ENCODE results near the gene BMP3. TPM values are rescaled to one million over a fixed set of nuclear protein-coding genes. Genes with fewer than 3 reads are reported as not detected.
"Not testable (repeated sequence)": the region's sequence is repeated elsewhere in the genome, so short reads cannot be mapped to it uniquely, and the experiment has no call there.

Gene BMP3
- total and polyA plus RNA-seq, 5 donors from 2014 or later = not detected

DNA sequence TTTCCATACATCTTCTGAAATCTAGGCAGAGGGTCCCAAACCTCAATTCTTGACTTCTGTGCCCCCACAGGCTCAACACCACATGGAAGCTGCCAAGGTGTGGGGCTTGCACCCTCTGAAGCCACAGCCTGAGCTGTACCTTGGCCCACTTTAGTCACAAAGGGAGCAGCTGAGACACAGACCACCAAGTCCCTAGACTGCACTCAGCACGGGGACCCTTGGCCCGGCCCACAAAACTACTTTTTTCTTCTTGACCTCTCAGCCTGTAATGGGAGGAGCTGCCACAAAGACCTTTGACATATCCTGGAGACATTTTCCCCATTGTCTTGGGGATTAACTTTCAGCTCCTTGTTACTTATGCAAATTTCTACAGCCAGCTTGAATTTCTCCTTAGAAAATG lies 13.9 kb upstream of the BMP3 start:
- not testable (repeated sequence) for H3K36me3 Mint-ChIP-seq; H3K27ac ChIP-seq (ENCODE audit: insufficient read depth, low read length, poor library complexity, severe bottlenecking); H3K4me3 ChIP-seq (ENCODE audit: low read depth, low read length); H3K27me3 ChIP-seq (ENCODE audit: control insufficient read depth, insufficient read depth, low read length); H3K27ac Mint-ChIP-seq; H3K4me1 Mint-ChIP-seq; H3K4me1 ChIP-seq (ENCODE audit: control insufficient read depth, insufficient read depth, low read length, poor library complexity, severe bottlenecking); DNase-seq; H3K27me3 Mint-ChIP-seq; H3K9me3 Mint-ChIP-seq; H3K9me3 ChIP-seq (ENCODE audit: control insufficient read depth in 2 of 2, low read length in 2 of 2); H3K36me3 ChIP-seq (ENCODE audit: control insufficient read depth, insufficient read depth, low read length); H3K4me3 Mint-ChIP-seq; ATAC-seq (ENCODE audit: low read depth in 2 of 2)

GRCh38 chr4:81019006-81019405 lies 11.5 kb upstream of the BMP3 start:
- H3K36me3 ChIP-seq (ENCODE audit: control insufficient read depth, insufficient read depth, low read length) = no peaks in the 10 kb centered on the region
- no peak overlapping the region for H3K27ac Mint-ChIP-seq
- H3K27ac ChIP-seq (ENCODE audit: insufficient read depth, low read length, poor library complexity, severe bottlenecking) = no peak overlapping the region
- no peak overlapping the region for H3K4me3 Mint-ChIP-seq
- peaks cover 5% of the 10 kb centered on the region for H3K27me3 ChIP-seq (ENCODE audit: control insufficient read depth, insufficient read depth, low read length)
- no peaks in the 10 kb centered on the region for H3K9me3 ChIP-seq (ENCODE audit: control insufficient read depth in 2 of 2, low read length in 2 of 2)
- ATAC-seq (ENCODE audit: low read depth in 2 of 2) = no peak
- H3K9me3 Mint-ChIP-seq = no peaks in the 10 kb centered on the region
- no peak overlapping the region for H3K4me3 ChIP-seq (ENCODE audit: low read depth, low read length)
- DNase-seq = no peak
- no peaks in the 10 kb centered on the region for H3K4me1 Mint-ChIP-seq
- H3K27me3 Mint-ChIP-seq = peaks cover 9% of the 10 kb centered on the region
- H3K36me3 Mint-ChIP-seq = no peaks in the 10 kb centered on the region
- H3K4me1 ChIP-seq (ENCODE audit: control insufficient read depth, insufficient read depth, low read length, poor library complexity, severe bottlenecking) = no peaks in the 10 kb centered on the region

DNA sequence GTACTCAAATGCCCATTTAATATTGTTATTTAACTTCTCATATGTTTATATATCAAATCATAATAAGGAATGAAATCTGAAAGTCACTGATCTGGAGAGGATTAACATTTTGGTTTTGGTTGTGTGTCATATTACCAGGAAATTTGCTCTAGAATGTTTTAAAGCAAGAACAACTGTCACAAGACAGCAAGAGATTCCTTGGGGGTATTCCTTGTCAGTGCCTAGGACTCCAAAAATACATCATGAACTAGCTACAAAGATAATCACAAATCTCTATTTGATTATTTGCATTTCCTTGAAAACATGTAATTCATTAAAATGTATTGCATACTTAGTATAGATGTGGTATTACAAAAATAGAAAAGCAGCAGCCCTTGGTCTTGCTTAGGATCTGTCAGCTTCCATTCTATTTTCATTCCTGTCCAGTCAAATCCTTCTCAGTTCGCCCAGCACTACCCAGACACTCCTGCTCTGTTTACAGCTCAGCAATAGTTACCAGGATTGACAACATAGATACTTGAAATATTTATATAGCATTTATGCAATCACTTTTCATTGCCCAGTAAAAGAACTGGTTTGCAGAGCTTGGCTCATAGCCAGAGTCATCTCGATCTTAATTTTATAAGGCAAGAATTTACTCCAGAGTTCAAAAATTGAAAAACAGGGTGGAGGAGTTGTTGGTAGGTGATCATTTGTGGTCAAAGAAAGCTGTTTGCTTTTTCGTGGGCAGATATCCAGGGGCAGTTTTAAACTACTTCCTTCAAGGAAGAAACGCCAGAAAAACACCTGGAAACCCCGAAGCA lies 9.2 kb upstream of the BMP3 start:
- H3K36me3 ChIP-seq (ENCODE audit: control insufficient read depth, insufficient read depth, low read length) = no peaks in the 10 kb centered on the region
- Mint-ChIP-seq H3K27ac (no peak overlapping the region), H3K27me3 (peaks cover 24% of the 10 kb centered on the region), H3K36me3 (no peaks in the 10 kb centered on the region), H3K9me3 (no peaks in the 10 kb centered on the region), H3K4me3 (no peak overlapping the region), H3K4me1 (no peaks in the 10 kb centered on the region)
- no peaks in the 10 kb centered on the region for H3K9me3 ChIP-seq (ENCODE audit: control insufficient read depth in 2 of 2, low read length in 2 of 2)
- H3K27ac ChIP-seq (ENCODE audit: insufficient read depth, low read length, poor library complexity, severe bottlenecking) = no peak overlapping the region
- no peak overlapping the region for H3K4me3 ChIP-seq (ENCODE audit: low read depth, low read length)
- ATAC-seq (ENCODE audit: low read depth in 2 of 2) = no peak
- H3K27me3 ChIP-seq (ENCODE audit: control insufficient read depth, insufficient read depth, low read length) = peaks cover 3% of the 10 kb centered on the region
- DNase-seq = no peak
- no peaks in the 10 kb centered on the region for H3K4me1 ChIP-seq (ENCODE audit: control insufficient read depth, insufficient read depth, low read length, poor library complexity, severe bottlenecking)

DNA sequence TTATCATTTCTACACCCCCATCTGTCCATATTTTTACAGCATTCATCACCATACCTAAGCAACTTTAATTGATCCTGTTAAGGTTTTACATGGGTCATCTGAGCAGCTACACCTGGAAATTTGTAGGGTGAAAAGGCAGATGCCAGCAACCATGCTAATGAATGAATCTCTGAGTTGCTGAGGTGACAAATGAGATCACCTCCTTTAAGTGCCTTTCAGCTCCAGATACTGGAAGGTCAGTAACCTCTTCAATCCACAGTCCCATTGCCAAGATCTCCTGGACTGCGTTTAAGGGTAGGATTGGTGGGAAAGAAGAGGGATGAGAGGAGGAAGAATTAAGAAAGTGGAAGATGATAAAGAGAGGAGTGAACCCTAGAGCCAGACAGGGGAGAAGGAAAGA lies 8.5 kb upstream of the BMP3 start:
- ATAC-seq (ENCODE audit: low read depth in 2 of 2) (no peak), DNase-seq (no peak)
- no peaks in the 10 kb centered on the region for H3K36me3 Mint-ChIP-seq
- no peaks in the 10 kb centered on the region for H3K4me1 Mint-ChIP-seq
- no peaks in the 10 kb centered on the region for H3K9me3 Mint-ChIP-seq
- peaks cover 27% of the 10 kb centered on the region for H3K27me3 Mint-ChIP-seq
- no peaks in the 10 kb centered on the region for H3K4me1 ChIP-seq (ENCODE audit: control insufficient read depth, insufficient read depth, low read length, poor library complexity, severe bottlenecking)
- H3K4me3 Mint-ChIP-seq = no peak overlapping the region
- H3K27ac ChIP-seq (ENCODE audit: insufficient read depth, low read length, poor library complexity, severe bottlenecking) = no peak overlapping the region
- H3K27me3 ChIP-seq (ENCODE audit: control insufficient read depth, insufficient read depth, low read length) = peaks cover 3% of the 10 kb centered on the region
- no peaks in the 10 kb centered on the region for H3K9me3 ChIP-seq (ENCODE audit: control insufficient read depth in 2 of 2, low read length in 2 of 2)
- H3K27ac Mint-ChIP-seq = no peak overlapping the region
- H3K4me3 ChIP-seq (ENCODE audit: low read depth, low read length) = no peak overlapping the region
- H3K36me3 ChIP-seq (ENCODE audit: control insufficient read depth, insufficient read depth, low read length) = no peaks in the 10 kb centered on the region

DNA sequence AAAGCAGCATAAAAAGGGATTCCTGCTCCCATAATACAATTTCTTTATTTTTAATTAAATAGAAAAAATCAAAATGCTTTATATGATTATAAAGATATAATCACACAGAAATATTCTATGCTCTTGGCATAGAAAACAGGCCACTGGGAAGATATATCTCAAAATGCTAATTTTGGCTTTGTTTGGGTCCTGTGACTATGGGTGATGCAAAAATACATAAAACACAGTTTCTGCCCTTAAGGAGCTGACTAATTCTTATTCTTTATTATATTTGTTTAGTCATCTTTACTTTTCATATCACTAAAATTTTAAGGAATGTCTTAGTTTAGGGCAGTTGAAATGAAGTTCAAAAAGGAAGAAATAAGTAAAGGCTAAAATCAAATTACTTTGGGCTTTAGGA lies 7.0 kb upstream of the BMP3 start:
- H3K27me3 Mint-ChIP-seq = peaks cover 39% of the 10 kb centered on the region
- no peak for ATAC-seq (ENCODE audit: low read depth in 2 of 2)
- H3K4me1 ChIP-seq (ENCODE audit: control insufficient read depth, insufficient read depth, low read length, poor library complexity, severe bottlenecking) = no peaks in the 10 kb centered on the region
- no peak overlapping the region for H3K27ac Mint-ChIP-seq
- H3K36me3 ChIP-seq (ENCODE audit: control insufficient read depth, insufficient read depth, low read length) = no peaks in the 10 kb centered on the region
- no peak overlapping the region for H3K4me3 Mint-ChIP-seq
- no peak overlapping the region for H3K27ac ChIP-seq (ENCODE audit: insufficient read depth, low read length, poor library complexity, severe bottlenecking)
- no peak for DNase-seq
- H3K4me1 Mint-ChIP-seq = no peaks in the 10 kb centered on the region
- H3K4me3 ChIP-seq (ENCODE audit: low read depth, low read length) = no peak overlapping the region
- no peaks in the 10 kb centered on the region for H3K9me3 Mint-ChIP-seq
- H3K9me3 ChIP-seq (ENCODE audit: control insufficient read depth in 2 of 2, low read length in 2 of 2) = no peaks in the 10 kb centered on the region
- H3K27me3 ChIP-seq (ENCODE audit: control insufficient read depth, insufficient read depth, low read length) = peaks cover 8% of the 10 kb centered on the region
- no peaks in the 10 kb centered on the region for H3K36me3 Mint-ChIP-seq

DNA sequence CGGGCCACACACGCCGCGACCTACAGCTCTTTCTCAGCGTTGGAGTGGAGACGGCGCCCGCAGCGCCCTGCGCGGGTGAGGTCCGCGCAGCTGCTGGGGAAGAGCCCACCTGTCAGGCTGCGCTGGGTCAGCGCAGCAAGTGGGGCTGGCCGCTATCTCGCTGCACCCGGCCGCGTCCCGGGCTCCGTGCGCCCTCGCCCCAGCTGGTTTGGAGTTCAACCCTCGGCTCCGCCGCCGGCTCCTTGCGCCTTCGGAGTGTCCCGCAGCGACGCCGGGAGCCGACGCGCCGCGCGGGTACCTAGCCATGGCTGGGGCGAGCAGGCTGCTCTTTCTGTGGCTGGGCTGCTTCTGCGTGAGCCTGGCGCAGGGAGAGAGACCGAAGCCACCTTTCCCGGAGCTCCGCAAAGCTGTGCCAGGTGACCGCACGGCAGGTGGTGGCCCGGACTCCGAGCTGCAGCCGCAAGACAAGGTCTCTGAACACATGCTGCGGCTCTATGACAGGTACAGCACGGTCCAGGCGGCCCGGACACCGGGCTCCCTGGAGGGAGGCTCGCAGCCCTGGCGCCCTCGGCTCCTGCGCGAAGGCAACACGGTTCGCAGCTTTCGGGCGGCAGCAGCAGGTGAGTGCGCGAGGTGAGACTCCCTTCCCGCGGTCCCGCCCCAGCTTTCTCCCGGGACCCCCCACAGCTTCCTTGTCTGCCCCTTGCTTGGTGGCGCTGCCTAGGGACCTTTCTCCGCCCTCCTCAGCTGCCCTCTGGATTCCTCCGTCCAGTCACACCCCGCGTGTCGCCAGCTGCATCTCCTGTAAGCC lies 678 bp downstream of the BMP3 start:
- no peak overlapping the region for H3K4me3 ChIP-seq (ENCODE audit: low read depth, low read length)
- H3K9me3 ChIP-seq (ENCODE audit: control insufficient read depth in 2 of 2, low read length in 2 of 2) = no peaks in the 10 kb centered on the region
- H3K4me3 Mint-ChIP-seq = peak overlapping the region in 2 of 4 donors; percentile 17 to 81
- no peak overlapping the region for H3K27ac ChIP-seq (ENCODE audit: insufficient read depth, low read length, poor library complexity, severe bottlenecking)
- H3K27ac Mint-ChIP-seq = no peak overlapping the region
- peaks cover 27% of the 10 kb centered on the region for H3K27me3 ChIP-seq (ENCODE audit: control insufficient read depth, insufficient read depth, low read length)
- H3K9me3 Mint-ChIP-seq = no peaks in the 10 kb centered on the region
- peaks cover 71% of the 10 kb centered on the region for H3K27me3 Mint-ChIP-seq
- peaks cover 0 to 18% (median 3%) of the 10 kb centered on the region in 4 donors for H3K4me1 Mint-ChIP-seq
- H3K36me3 ChIP-seq (ENCODE audit: control insufficient read depth, insufficient read depth, low read length) = no peaks in the 10 kb centered on the region
- DNase-seq (peak in 1 of 3 donors; percentile 1), ATAC-seq (ENCODE audit: low read depth in 2 of 2) (no peak)
- H3K4me1 ChIP-seq (ENCODE audit: control insufficient read depth, insufficient read depth, low read length, poor library complexity, severe bottlenecking) = peaks cover 3% of the 10 kb centered on the region
- H3K36me3 Mint-ChIP-seq = no peaks in the 10 kb centered on the region

GRCh38 chr4:81031796-81032551 lies 1.5 kb downstream of the BMP3 start:
- no peak for ATAC-seq (ENCODE audit: low read depth in 2 of 2)
- Mint-ChIP-seq H3K4me3 (peak overlapping the region in 2 of 4 donors; percentile 17 to 81), H3K36me3 (no peaks in the 10 kb centered on the region), H3K27me3 (peaks cover 70% of the 10 kb centered on the region), H3K4me1 (peaks cover 0 to 18% (median 3%) of the 10 kb centered on the region in 4 donors), H3K9me3 (no peaks in the 10 kb centered on the region), H3K27ac (no peak overlapping the region)
- H3K4me3 ChIP-seq (ENCODE audit: low read depth, low read length) = no peak overlapping the region
- no peaks in the 10 kb centered on the region for H3K9me3 ChIP-seq (ENCODE audit: control insufficient read depth in 2 of 2, low read length in 2 of 2)
- no peak overlapping the region for H3K27ac ChIP-seq (ENCODE audit: insufficient read depth, low read length, poor library complexity, severe bottlenecking)
- H3K4me1 ChIP-seq (ENCODE audit: control insufficient read depth, insufficient read depth, low read length, poor library complexity, severe bottlenecking) = peaks cover 3% of the 10 kb centered on the region
- no peaks in the 10 kb centered on the region for H3K36me3 ChIP-seq (ENCODE audit: control insufficient read depth, insufficient read depth, low read length)
- DNase-seq = no peak
- peaks cover 29% of the 10 kb centered on the region for H3K27me3 ChIP-seq (ENCODE audit: control insufficient read depth, insufficient read depth, low read length)

Data from CD4-positive, CD25-positive, alpha-beta regulatory T cell (primary cell).